OCI-LY1 (cell line): ENCODE results near the gene CDH23.

ENCODE experiments used
- H2AFZ ChIP-seq: fragments of 200-600 bp; sonication (generic), shearing (Covaris generic); 2 replicates; pipeline ENCODE4 v1.6.0; 2014; ENCODE audit warnings: antibody characterized with exemption, mild to moderate bottlenecking, low read length
- H3F3A ChIP-seq: fragments of 200-600 bp; sonication (generic), shearing (Covaris generic); 2 replicates; pipeline ENCODE4 v1.6.0; 2014; ENCODE audit warnings: mild to moderate bottlenecking, antibody characterized with exemption, low read length, moderate library complexity; ENCODE audit not compliant: insufficient read depth
- H3K27ac ChIP-seq: fragments of 200-600 bp; sonication (generic); 2 replicates; pipeline ENCODE4 v1.5.1; 2014; ENCODE audit warnings: low read length, mixed run types, mild to moderate bottlenecking, low read depth; ENCODE audit not compliant: poor library complexity, severe bottlenecking
- H3K27me3 ChIP-seq: fragments of 200-600 bp; sonication (generic); 2 replicates; pipeline ENCODE4 v1.6.0; 2014; ENCODE audit warnings: antibody characterized with exemption, mild to moderate bottlenecking, low read length, moderate library complexity; ENCODE audit not compliant: insufficient read depth
- H3K36me3 ChIP-seq: fragments of 200-600 bp; sonication (generic); 2 replicates; pipeline ENCODE4 v1.6.1; 2014; ENCODE audit warnings: mild to moderate bottlenecking, antibody characterized with exemption, low read length, moderate library complexity, mixed read lengths; ENCODE audit not compliant: insufficient read depth
- H3K4me1 ChIP-seq: fragments of 200-600 bp; sonication (generic); 2 replicates; pipeline ENCODE4 v1.5.1; 2014; ENCODE audit warnings: mild to moderate bottlenecking, low read length, moderate library complexity; ENCODE audit not compliant: insufficient read depth, severe bottlenecking
- H3K4me2 ChIP-seq: fragments of 200-600 bp; sonication (generic), shearing (Covaris generic); 2 replicates; pipeline ENCODE4 v1.6.1; 2014; ENCODE audit warnings: low read length
- H3K4me3 ChIP-seq: fragments of 200-600 bp; sonication (generic); 2 replicates; pipeline ENCODE4 v1.5.1; 2014; ENCODE audit warnings: low read length, low read depth, mild to moderate bottlenecking, mixed read lengths; ENCODE audit not compliant: poor library complexity, severe bottlenecking
- H3K79me2 ChIP-seq: fragments of 200-600 bp; shearing (Covaris generic); 2 replicates; pipeline ENCODE4 v1.6.1; 2016; ENCODE audit warnings: mixed run types, low read length, mixed read lengths; ENCODE audit not compliant: insufficient read depth
- H3K9ac ChIP-seq: fragments of 200-600 bp; sonication (generic), shearing (Covaris generic); 2 replicates; pipeline ENCODE4 v1.6.1; 2014; ENCODE audit warnings: mild to moderate bottlenecking, low read length, mixed read lengths
- H3K9me2 ChIP-seq: fragments of 200-600 bp; sonication (generic), shearing (Covaris generic); 2 replicates; pipeline ENCODE4 v1.6.1; 2014; ENCODE audit warnings: low read depth, mild to moderate bottlenecking, low read length, mixed read lengths
- H3K9me3 ChIP-seq: fragments of 200-600 bp; shearing (Covaris generic); 2 replicates; pipeline ENCODE4 v1.6.1; 2014; ENCODE audit warnings: low read length, mixed read lengths
- H4K20me1 ChIP-seq: fragments of 200-600 bp; sonication (generic), shearing (Covaris generic); 2 replicates; pipeline ENCODE4 v1.6.0; 2016; ENCODE audit warnings: mild to moderate bottlenecking, low read length; ENCODE audit not compliant: insufficient read depth
- EZH2 ChIP-seq: fragments of 200-600 bp; sonication (generic), shearing (Covaris generic); IDR thresholded peaks from 2 replicates; pipeline ENCODE4 v1.8.0; 2017; ENCODE audit warnings: borderline replicate concordance, mixed run types, mild to moderate bottlenecking, antibody characterized with exemption, low read length, moderate library complexity, mixed read lengths
- TF ChIP-seq, protein P1 (sequence below): fragments of 200-600 bp; sonication (generic), shearing (Covaris generic); IDR thresholded peaks from 2 replicates; pipeline ENCODE4 v1.5.1; 2017; ENCODE audit warnings: mild to moderate bottlenecking, antibody characterized with exemption, low read length, moderate library complexity, mixed read lengths

CDH23 gene

DNA sequence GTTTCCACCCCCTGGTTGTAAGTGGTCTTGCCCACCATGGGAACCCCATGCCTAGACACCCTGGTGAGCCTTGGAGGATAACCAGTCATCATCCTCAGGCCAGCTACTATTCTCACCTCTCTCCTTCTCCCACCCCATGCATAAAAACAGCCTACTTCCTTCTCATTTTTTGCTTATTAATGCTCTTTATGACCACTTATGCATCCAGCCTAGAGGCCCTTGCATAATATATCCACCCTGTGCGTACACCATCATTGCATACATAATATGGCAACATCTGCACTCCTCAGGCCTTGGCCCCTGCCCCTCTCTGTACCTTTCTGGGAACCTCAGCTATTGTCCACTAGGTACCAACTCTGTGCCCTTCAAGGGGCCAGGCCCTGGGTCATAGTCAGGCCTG lies 91.0 kb downstream of the CDH23 start:
- Histone ChIP-seq H3K9ac (no peak overlapping the region), H4K20me1 (no peaks in the 10 kb centered on the region), H3K4me2 (no peak overlapping the region), H2AFZ (no peak overlapping the region), H3K27me3 (0 out of 2 replicates have a peak, but pooled peaks cover 5% of the 10 kb centered on the region), H3K27ac (no peak overlapping the region), H3K4me3 (no peak overlapping the region), H3K79me2 (no peaks in the 10 kb centered on the region), H3K9me2 (no peaks in the 10 kb centered on the region), H3K9me3 (peaks cover 9% of the 10 kb centered on the region), H3F3A (no peaks in the 10 kb centered on the region), H3K36me3 (no peaks in the 10 kb centered on the region; the same call in 1 of the 2 replicates), H3K4me1 (no peaks in the 10 kb centered on the region)
- no peak for TF ChIP-seq EZH2
- TF ChIP-seq, protein P1, sequence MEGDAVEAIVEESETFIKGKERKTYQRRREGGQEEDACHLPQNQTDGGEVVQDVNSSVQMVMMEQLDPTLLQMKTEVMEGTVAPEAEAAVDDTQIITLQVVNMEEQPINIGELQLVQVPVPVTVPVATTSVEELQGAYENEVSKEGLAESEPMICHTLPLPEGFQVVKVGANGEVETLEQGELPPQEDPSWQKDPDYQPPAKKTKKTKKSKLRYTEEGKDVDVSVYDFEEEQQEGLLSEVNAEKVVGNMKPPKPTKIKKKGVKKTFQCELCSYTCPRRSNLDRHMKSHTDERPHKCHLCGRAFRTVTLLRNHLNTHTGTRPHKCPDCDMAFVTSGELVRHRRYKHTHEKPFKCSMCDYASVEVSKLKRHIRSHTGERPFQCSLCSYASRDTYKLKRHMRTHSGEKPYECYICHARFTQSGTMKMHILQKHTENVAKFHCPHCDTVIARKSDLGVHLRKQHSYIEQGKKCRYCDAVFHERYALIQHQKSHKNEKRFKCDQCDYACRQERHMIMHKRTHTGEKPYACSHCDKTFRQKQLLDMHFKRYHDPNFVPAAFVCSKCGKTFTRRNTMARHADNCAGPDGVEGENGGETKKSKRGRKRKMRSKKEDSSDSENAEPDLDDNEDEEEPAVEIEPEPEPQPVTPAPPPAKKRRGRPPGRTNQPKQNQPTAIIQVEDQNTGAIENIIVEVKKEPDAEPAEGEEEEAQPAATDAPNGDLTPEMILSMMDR = no peak

DNA sequence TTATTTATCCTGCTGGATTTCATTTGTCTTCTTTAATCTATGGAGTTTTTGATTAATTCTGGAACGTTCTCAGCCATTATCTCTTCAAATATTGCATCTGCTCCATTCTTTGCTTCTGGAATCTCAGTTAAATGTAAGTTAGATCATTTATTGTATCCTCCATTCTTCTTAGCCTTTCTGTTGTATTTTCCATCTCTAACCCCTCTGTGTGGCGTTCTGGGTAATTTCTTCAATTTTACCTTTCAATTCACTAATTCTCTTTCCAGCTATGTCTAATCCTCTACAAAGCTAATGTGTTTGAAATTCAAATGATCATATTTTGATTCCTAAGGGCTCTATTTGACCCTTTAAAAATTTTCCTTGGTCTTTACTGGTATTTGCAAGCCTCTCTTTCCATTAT lies 92.4 kb downstream of the CDH23 start:
- TF ChIP-seq, protein P1 = no peak
- TF ChIP-seq EZH2 = no peak
- Histone ChIP-seq H3K36me3 (no peaks in the 10 kb centered on the region; the same call in 1 of the 2 replicates), H3K27ac (no peak overlapping the region), H3K9ac (no peak overlapping the region), H3K4me3 (no peak overlapping the region), H3K9me2 (no peaks in the 10 kb centered on the region), H3K9me3 (peaks cover 9% of the 10 kb centered on the region), H2AFZ (no peak overlapping the region), H3K79me2 (no peaks in the 10 kb centered on the region), H4K20me1 (no peaks in the 10 kb centered on the region), H3K4me2 (no peak overlapping the region), H3K27me3 (0 out of 2 replicates have a peak, but pooled peaks cover 8% of the 10 kb centered on the region), H3F3A (no peaks in the 10 kb centered on the region), H3K4me1 (no peaks in the 10 kb centered on the region)

DNA sequence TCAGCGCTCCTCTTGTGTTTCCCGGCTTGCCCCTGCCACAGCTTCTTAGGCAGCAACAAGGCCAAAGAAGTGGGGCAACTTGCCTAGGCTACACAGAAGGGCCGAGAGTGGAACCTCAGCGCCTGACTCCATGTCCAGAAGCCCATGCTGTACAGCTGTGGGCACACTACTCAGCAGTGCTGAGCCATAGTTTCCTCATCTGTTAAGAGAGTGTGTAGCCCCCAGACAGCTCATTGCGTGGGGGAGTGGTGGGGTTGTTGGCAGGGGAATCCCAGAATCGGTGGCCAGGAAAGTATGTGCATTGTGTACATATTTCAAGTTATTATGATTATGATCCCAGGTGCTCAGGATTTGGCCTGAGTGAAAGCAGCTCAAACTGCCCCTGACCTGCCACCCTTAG lies 96.2 kb downstream of the CDH23 start:
- H2AFZ ChIP-seq = no peak overlapping the region
- H3K4me1 ChIP-seq = no peaks in the 10 kb centered on the region
- no peaks in the 10 kb centered on the region; the same call in 1 of the 2 replicates for H3K36me3 ChIP-seq
- H4K20me1 ChIP-seq = no peaks in the 10 kb centered on the region
- no peak overlapping the region for H3K4me3 ChIP-seq
- H3K27ac ChIP-seq = no peak overlapping the region
- H3K9ac ChIP-seq = no peak overlapping the region
- H3K79me2 ChIP-seq = no peaks in the 10 kb centered on the region
- H3K27me3 ChIP-seq = 0 out of 2 replicates have a peak, but pooled peaks cover 8% of the 10 kb centered on the region
- H3K4me2 ChIP-seq = no peak overlapping the region
- H3K9me3 ChIP-seq = peaks cover 9% of the 10 kb centered on the region
- no peaks in the 10 kb centered on the region for H3K9me2 ChIP-seq
- no peaks in the 10 kb centered on the region for H3F3A ChIP-seq
- TF ChIP-seq, protein P1 = no peak
- TF ChIP-seq EZH2 = no peak
